Loucy (cell line): ENCODE measurements around the gene FGD5.

Source experiments
- H2AFZ ChIP-seq: fragments of 200-600 bp; sonication (generic); 2 replicates; pipeline ENCODE4 v1.6.0; 2016; ENCODE audit warnings: antibody characterized with exemption, mild to moderate bottlenecking, low read length, moderate library complexity
- H3F3A ChIP-seq: fragments of 200-600 bp; 2 replicates; pipeline ENCODE4 v1.6.0; 2016; ENCODE audit warnings: antibody characterized with exemption, low read depth, mild to moderate bottlenecking
- H3K27me3 ChIP-seq: fragments of 200-600 bp; sonication (generic); 2 replicates; pipeline ENCODE4 v1.6.1; 2014; ENCODE audit warnings: low read length, mild to moderate bottlenecking; ENCODE audit not compliant: insufficient read depth, poor library complexity, severe bottlenecking
- H3K36me3 ChIP-seq: fragments of 200-600 bp; sonication (generic); 2 replicates; pipeline ENCODE4 v1.6.1; 2016; ENCODE audit warnings: low read length; ENCODE audit not compliant: insufficient read depth
- H3K4me1 ChIP-seq: fragments of 200-600 bp; sonication (generic); 2 replicates; pipeline ENCODE4 v1.5.1; 2014; ENCODE audit warnings: low read length, mild to moderate bottlenecking; ENCODE audit not compliant: insufficient read depth, poor library complexity, severe bottlenecking
- H3K4me2 ChIP-seq: fragments of 200-600 bp; sonication (generic); 2 replicates; pipeline ENCODE4 v1.6.0; 2014; ENCODE audit warnings: antibody characterized with exemption, low read length, low read depth, mild to moderate bottlenecking; ENCODE audit not compliant: poor library complexity, severe bottlenecking
- H3K4me3 ChIP-seq: fragments of 200-600 bp; sonication (generic); 2 replicates; pipeline ENCODE4 v1.5.1; 2014; ENCODE audit warnings: low read length, mild to moderate bottlenecking, mixed read lengths; ENCODE audit not compliant: poor library complexity, severe bottlenecking
- H3K79me2 ChIP-seq: fragments of 200-600 bp; sonication (generic); 2 replicates; pipeline ENCODE4 v1.6.1; 2014; ENCODE audit warnings: low read length; ENCODE audit not compliant: insufficient read depth
- H3K9ac ChIP-seq: fragments of 200-600 bp; sonication (generic); 2 replicates; pipeline ENCODE4 v1.6.0; 2014; ENCODE audit warnings: mild to moderate bottlenecking, low read depth, low read length, moderate library complexity; ENCODE audit not compliant: poor library complexity, severe bottlenecking
- H3K9me2 ChIP-seq: fragments of 200-600 bp; sonication (generic); replicated peaks from 2 replicates; pipeline ENCODE4 v1.6.1; 2016; ENCODE audit warnings: low read depth, low read length, mixed read lengths
- H3K9me3 ChIP-seq: fragments of 200-600 bp; sonication (generic); 2 replicates; pipeline ENCODE4 v1.6.1; 2014; ENCODE audit warnings: mild to moderate bottlenecking, antibody characterized with exemption, low read length, low read depth; ENCODE audit not compliant: insufficient read depth
- H4K20me1 ChIP-seq: fragments of 200-600 bp; sonication (generic); 2 replicates; pipeline ENCODE4 v1.6.0; 2014; ENCODE audit warnings: antibody characterized with exemption, low read length, mild to moderate bottlenecking; ENCODE audit not compliant: insufficient read depth, poor library complexity, severe bottlenecking
- CTCF ChIP-seq: fragments of 200-600 bp; sonication (generic); conservative IDR thresholded peaks from 2 replicates; pipeline ENCODE4 v1.5.1; 2014; ENCODE audit warnings: mild to moderate bottlenecking, antibody characterized with exemption, low read length
- EZH2phosphoT487 ChIP-seq: fragments of 200-600 bp; IDR thresholded peaks from 2 replicates; pipeline ENCODE4 v1.6.1; 2018; ENCODE audit warnings: antibody characterized with exemption, mild to moderate bottlenecking, moderate library complexity, borderline replicate concordance

The FGD5 gene

GRCh38 chr3:14797731-14798130, 21.0 kb upstream of the FGD5 start:
- Histone ChIP-seq H3K4me1 (no peaks in the 10 kb centered on the region), H3K9ac (no peak overlapping the region), H3K4me3 (no peak overlapping the region), H3K79me2 (no peaks in the 10 kb centered on the region), H3K36me3 (no peaks in the 10 kb centered on the region), H3F3A (no peaks in the 10 kb centered on the region), H3K27me3 (no peaks in the 10 kb centered on the region), H2AFZ (no peak overlapping the region), H3K4me2 (no peak overlapping the region), H3K9me3 (no peaks in the 10 kb centered on the region), H3K9me2 (no peaks in the 10 kb centered on the region), H4K20me1 (no peaks in the 10 kb centered on the region)
- no peak for TF ChIP-seq EZH2phosphoT487
- no peak for TF ChIP-seq CTCF

GRCh38 chr3:14798231-14798630, 20.5 kb upstream of the FGD5 start:
- TF ChIP-seq CTCF: no peak
- no peak for TF ChIP-seq EZH2phosphoT487
- no peak overlapping the region for H3K4me3 ChIP-seq

GRCh38 chr3:14799146-14799545, 19.6 kb upstream of the FGD5 start:
- no peaks in the 10 kb centered on the region for H3F3A ChIP-seq

More at GRCh38 chr3:14798231-14798630, 20.5 kb upstream of the FGD5 start:
- Histone ChIP-seq H3K27me3 (no peaks in the 10 kb centered on the region), H3K9ac (no peak overlapping the region), H3K79me2 (no peaks in the 10 kb centered on the region), H3K4me1 (no peaks in the 10 kb centered on the region), H3K9me3 (no peaks in the 10 kb centered on the region), H3K9me2 (no peaks in the 10 kb centered on the region), H3K4me2 (no peak overlapping the region), H3K36me3 (no peaks in the 10 kb centered on the region), H3F3A (no peaks in the 10 kb centered on the region), H4K20me1 (no peaks in the 10 kb centered on the region), H2AFZ (no peak overlapping the region)

More at GRCh38 chr3:14799146-14799545, 19.6 kb upstream of the FGD5 start:
- Histone ChIP-seq H3K79me2 (no peaks in the 10 kb centered on the region), H3K4me1 (peaks cover 2% of the 10 kb centered on the region), H3K9ac (no peak overlapping the region), H3K9me2 (no peaks in the 10 kb centered on the region), H3K36me3 (no peaks in the 10 kb centered on the region), H3K4me2 (no peak overlapping the region), H4K20me1 (no peaks in the 10 kb centered on the region), H3K4me3 (no peak overlapping the region), H3K9me3 (no peaks in the 10 kb centered on the region), H3K27me3 (no peaks in the 10 kb centered on the region), H2AFZ (no peak overlapping the region)
- TF ChIP-seq CTCF: no peak
- TF ChIP-seq EZH2phosphoT487: no peak
